ENCODE results near the gene FLVCR2. TPM values are rescaled to one million over a fixed set of nuclear protein-coding genes. Genes with fewer than 3 reads are reported as not detected.

The FLVCR2 gene
- total and polyA plus RNA-seq, 2 donors (not counting 1 experiment from before 2014, with no cell fraction given), result 7.0 to 7.3 TPM

- H3K4me2 ChIP-seq (ENCODE audit: extremely low read depth, insufficient read depth, low read length), result no peak overlapping the region
- peak in 1 of 2 donors; percentile 34 for DNase-seq (ENCODE audit: low read depth in 2 of 2)
- H2AFZ ChIP-seq (ENCODE audit: low read length), result no peak overlapping the region
- no peaks in the 10 kb centered on the region for H3K36me3 ChIP-seq (ENCODE audit: control insufficient read depth, insufficient read depth, low read length)
- no peak overlapping the region for H3K4me3 ChIP-seq (replicated peaks in 1 of 4; ENCODE audit: control extremely low read depth in 1 of 4, insufficient read depth in 1 of 4, low read depth in 3 of 4, low read length in 4 of 4)
- H3K4me1 ChIP-seq (ENCODE audit: control insufficient read depth, extremely low read depth, insufficient read depth, low read length), result peaks cover 23% of the 10 kb centered on the region
- TF ChIP-seq EZH2 (IDR thresholded peaks at IDR 0.05; ENCODE audit: low read length, missing control alignments), result no peak
- TF ChIP-seq, protein P1, sequence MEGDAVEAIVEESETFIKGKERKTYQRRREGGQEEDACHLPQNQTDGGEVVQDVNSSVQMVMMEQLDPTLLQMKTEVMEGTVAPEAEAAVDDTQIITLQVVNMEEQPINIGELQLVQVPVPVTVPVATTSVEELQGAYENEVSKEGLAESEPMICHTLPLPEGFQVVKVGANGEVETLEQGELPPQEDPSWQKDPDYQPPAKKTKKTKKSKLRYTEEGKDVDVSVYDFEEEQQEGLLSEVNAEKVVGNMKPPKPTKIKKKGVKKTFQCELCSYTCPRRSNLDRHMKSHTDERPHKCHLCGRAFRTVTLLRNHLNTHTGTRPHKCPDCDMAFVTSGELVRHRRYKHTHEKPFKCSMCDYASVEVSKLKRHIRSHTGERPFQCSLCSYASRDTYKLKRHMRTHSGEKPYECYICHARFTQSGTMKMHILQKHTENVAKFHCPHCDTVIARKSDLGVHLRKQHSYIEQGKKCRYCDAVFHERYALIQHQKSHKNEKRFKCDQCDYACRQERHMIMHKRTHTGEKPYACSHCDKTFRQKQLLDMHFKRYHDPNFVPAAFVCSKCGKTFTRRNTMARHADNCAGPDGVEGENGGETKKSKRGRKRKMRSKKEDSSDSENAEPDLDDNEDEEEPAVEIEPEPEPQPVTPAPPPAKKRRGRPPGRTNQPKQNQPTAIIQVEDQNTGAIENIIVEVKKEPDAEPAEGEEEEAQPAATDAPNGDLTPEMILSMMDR (conservative IDR thresholded peaks at IDR 0.05 in 1 of 2, IDR thresholded peaks at IDR 0.05 in 1 of 2; ENCODE audit: low read depth in 1 of 2, low read length in 2 of 2), result no peak
- H3K27me3 ChIP-seq (ENCODE audit: control insufficient read depth, insufficient read depth, low read length), result no peaks in the 10 kb centered on the region
- no peaks in the 10 kb centered on the region for H3K79me2 ChIP-seq (ENCODE audit: control insufficient read depth, insufficient read depth, low read length)
- H3K27ac ChIP-seq (ENCODE audit: insufficient read depth, low read length), result no peak overlapping the region
- no peaks in the 10 kb centered on the region for H4K20me1 ChIP-seq (ENCODE audit: control insufficient read depth, extremely low read depth, insufficient read depth, low read length)
- H3K9me3 ChIP-seq (ENCODE audit: control insufficient read depth, insufficient read depth, low read depth, low read length), result no peaks in the 10 kb centered on the region
- no peak overlapping the region for H3K9ac ChIP-seq (ENCODE audit: insufficient read depth, low read length)
Observed at GRCh38 chr14:75643985-75644384, 65.6 kb downstream of the FLVCR2 start.

DNA sequence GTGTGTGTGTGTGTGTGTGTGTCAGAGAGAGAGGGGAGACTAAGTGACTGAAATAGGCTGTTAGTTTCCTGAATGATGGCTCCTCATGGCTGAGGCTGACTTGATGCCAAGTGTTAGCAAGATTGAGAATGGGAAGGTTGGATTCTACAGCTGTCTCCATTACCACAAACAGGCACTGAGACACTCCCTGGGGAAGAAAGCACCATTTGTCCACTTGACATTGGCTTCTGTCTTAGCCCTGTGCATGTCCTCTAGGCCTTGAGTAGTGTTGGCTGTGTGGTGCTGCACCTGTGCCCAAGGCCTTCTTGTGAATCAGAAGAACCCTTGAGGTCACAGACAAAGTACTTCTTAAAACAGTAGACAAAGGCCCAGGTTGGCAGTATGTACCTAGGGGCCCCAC, 66.6 kb downstream of the FLVCR2 start:
- Histone ChIP-seq H3K27me3 (ENCODE audit: control insufficient read depth, insufficient read depth, low read length) (no peaks in the 10 kb centered on the region), H2AFZ (ENCODE audit: low read length) (no peak overlapping the region), H3K4me2 (ENCODE audit: extremely low read depth, insufficient read depth, low read length) (no peak overlapping the region), H3K79me2 (ENCODE audit: control insufficient read depth, insufficient read depth, low read length) (no peaks in the 10 kb centered on the region), H3K4me3 (replicated peaks in 1 of 4; ENCODE audit: control extremely low read depth in 1 of 4, insufficient read depth in 1 of 4, low read depth in 3 of 4, low read length in 4 of 4) (no peak overlapping the region), H3K27ac (ENCODE audit: insufficient read depth, low read length) (no peak overlapping the region), H3K4me1 (ENCODE audit: control insufficient read depth, extremely low read depth, insufficient read depth, low read length) (peaks cover 25% of the 10 kb centered on the region), H3K36me3 (ENCODE audit: control insufficient read depth, insufficient read depth, low read length) (peaks cover 2% of the 10 kb centered on the region), H4K20me1 (ENCODE audit: control insufficient read depth, extremely low read depth, insufficient read depth, low read length) (no peaks in the 10 kb centered on the region), H3K9ac (ENCODE audit: insufficient read depth, low read length) (no peak overlapping the region), H3K9me3 (ENCODE audit: control insufficient read depth, insufficient read depth, low read depth, low read length) (no peaks in the 10 kb centered on the region)
- no peak for DNase-seq (ENCODE audit: low read depth in 2 of 2)
- no peak for TF ChIP-seq EZH2 (IDR thresholded peaks at IDR 0.05; ENCODE audit: low read length, missing control alignments)
- TF ChIP-seq, protein P1 (conservative IDR thresholded peaks at IDR 0.05 in 1 of 2, IDR thresholded peaks at IDR 0.05 in 1 of 2; ENCODE audit: low read depth in 1 of 2, low read length in 2 of 2), result no peak

DNA sequence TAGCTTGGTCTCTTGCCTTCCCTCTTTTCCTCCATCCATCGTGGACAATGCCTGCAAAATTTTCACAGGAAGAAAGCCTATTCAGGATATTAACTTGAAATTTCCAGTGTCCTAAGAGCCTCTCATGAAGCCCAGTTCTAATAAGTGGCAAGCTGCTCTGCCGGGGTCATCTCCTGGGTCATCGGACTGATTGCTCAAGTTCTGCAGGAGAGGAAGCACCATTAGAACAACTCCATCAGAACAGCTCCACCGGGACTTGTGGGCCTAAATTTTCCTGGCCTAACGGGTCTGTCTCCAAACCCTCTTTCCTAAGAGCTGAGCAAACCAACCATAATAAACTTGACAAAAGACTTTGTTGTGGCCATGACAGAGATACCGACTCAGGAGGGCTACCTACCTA, 68.3 kb downstream of the FLVCR2 start:
- peaks cover 25% of the 10 kb centered on the region for H3K4me1 ChIP-seq (ENCODE audit: control insufficient read depth, extremely low read depth, insufficient read depth, low read length)
- H3K36me3 ChIP-seq (ENCODE audit: control insufficient read depth, insufficient read depth, low read length), result peaks cover 10% of the 10 kb centered on the region
- H3K27ac ChIP-seq (ENCODE audit: insufficient read depth, low read length), result peak overlapping the region; percentile 74
- H3K27me3 ChIP-seq (ENCODE audit: control insufficient read depth, insufficient read depth, low read length), result no peaks in the 10 kb centered on the region
- H3K4me3 ChIP-seq (replicated peaks in 1 of 4; ENCODE audit: control extremely low read depth in 1 of 4, insufficient read depth in 1 of 4, low read depth in 3 of 4, low read length in 4 of 4), result no peak overlapping the region
- H3K4me2 ChIP-seq (ENCODE audit: extremely low read depth, insufficient read depth, low read length), result no peak overlapping the region
- no peak overlapping the region for H3K9ac ChIP-seq (ENCODE audit: insufficient read depth, low read length)
- DNase-seq (ENCODE audit: low read depth in 2 of 2), result no peak
- no peaks in the 10 kb centered on the region for H3K79me2 ChIP-seq (ENCODE audit: control insufficient read depth, insufficient read depth, low read length)
- H3K9me3 ChIP-seq (ENCODE audit: control insufficient read depth, insufficient read depth, low read depth, low read length), result no peaks in the 10 kb centered on the region
- TF ChIP-seq, protein P1 (conservative IDR thresholded peaks at IDR 0.05 in 1 of 2, IDR thresholded peaks at IDR 0.05 in 1 of 2; ENCODE audit: low read depth in 1 of 2, low read length in 2 of 2), result no peak
- no peak for TF ChIP-seq EZH2 (IDR thresholded peaks at IDR 0.05; ENCODE audit: low read length, missing control alignments)
- no peak overlapping the region for H2AFZ ChIP-seq (ENCODE audit: low read length)
- H4K20me1 ChIP-seq (ENCODE audit: control insufficient read depth, extremely low read depth, insufficient read depth, low read length), result no peaks in the 10 kb centered on the region

All from fibroblast of lung (primary cell).